Activated CD8-positive, alpha-beta memory T cell treated with anti-CD3 and anti-CD28 coated beads, Interleukin-2, amount 50 U/mL, for 1 hour (primary cell): Measurements from ENCODE around the gene SLC35A5.

ENCODE experiments used
- DNase-seq: peaks from one replicate; pipeline ENCODE4 v3.0.0-alpha.2; 2020; ENCODE audit errors: extremely low read depth

SLC35A5 gene

DNA sequence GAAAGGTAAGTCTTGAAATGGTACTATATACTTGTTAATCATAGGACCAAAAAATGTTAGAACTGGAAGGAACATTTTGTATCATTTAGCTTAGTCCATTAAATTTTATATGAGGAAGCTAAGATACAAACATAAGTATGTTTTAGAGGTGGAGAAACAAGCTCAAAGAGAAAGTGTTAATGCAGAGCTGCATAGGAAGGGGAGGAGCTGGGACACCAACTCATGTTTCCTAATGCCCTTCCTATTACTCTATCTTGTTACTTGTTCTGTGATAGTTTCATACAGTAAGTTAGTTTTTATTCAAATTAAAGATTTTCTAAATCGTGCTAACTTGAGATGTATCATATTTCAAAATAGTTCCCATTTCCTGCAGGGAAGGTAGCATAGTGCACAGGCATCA lies 7.4 kb downstream of the SLC35A5 start:
- DNase-seq, result no peak

DNA sequence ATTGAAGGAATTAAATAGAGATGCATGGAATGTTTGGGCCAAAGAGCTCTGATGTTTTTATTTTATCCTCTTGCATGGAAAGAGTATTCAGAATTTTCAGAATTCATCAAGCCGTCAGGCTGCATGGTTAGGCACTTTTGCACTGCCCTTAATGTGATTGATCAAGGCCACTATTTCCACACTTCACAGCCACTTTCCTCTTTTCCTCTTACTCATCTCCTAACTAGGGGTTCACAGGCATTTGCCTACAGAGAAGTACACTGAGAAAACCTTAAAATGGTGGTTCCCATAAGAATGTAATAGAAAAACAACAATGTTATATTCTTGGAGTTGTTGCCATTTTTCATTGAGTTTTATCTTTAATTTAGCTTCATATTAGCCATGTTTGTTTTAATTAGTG lies 10.9 kb downstream of the SLC35A5 start:
- DNase-seq, result no peak

DNA sequence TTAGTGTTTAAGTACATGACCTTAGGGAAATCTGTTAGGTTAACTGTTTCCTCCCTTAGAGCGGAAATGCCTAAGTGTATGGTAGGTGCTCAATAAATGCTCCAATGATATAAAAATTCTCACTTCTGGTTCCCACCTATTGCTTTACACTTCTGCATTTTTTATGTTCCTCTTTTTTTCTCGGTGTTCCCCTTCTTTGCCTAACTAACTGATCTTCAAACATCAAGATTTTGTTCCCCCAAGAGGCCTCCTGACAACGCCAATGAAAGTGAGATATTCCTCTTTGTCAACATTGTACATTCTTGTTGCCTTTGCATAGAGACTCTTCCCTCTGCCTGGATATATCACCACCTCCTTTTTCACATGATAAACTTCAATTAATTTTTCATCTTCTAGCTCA lies 17.4 kb downstream of the SLC35A5 start:
- no peak for DNase-seq

DNA sequence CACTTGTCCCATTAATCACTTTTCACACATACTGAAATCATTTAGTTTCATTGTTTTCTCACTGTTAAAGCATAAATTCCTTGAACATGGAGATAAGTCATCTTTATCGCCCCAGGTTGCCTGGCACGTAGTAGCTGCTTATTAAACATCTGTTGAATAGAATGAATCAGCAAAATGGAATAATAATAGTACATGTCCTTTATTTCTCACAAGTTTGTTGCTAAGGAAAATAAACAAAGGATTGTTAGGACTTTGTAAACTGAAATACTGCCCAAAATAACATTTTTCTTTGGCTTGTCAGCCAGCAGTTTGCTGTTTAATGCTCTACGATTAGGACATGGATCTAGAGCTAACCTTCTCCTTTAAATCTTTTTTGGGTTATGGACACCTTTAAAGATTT lies 17.9 kb downstream of the SLC35A5 start:
- DNase-seq, result no peak

DNA sequence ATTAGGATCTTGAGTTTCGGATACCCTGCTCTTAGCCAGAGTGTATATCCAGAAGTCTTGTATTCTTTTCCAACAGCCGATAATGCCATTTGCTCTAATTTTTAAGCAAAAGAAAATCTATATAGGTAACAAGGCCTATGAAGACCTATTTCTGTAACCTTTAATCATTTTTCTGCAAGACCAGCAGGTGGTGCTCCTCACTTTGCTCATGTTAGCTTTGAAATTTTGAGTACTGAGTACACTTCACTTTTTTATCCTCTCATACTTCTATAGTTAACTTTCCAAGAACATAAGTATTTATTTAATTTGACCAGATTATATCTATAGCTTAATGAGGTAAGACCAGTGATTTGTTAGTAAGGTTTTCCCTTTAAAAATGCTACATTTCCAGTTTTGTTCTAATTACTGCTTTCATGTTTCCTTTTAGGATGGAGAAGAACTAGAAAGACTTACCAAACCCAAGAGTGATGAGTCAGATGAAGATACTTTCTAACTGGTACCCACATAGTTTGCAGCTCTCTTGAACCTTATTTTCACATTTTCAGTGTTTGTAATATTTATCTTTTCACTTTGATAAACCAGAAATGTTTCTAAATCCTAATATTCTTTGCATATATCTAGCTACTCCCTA lies 20.5 kb downstream of the SLC35A5 start:
- DNase-seq, result no peak

DNA sequence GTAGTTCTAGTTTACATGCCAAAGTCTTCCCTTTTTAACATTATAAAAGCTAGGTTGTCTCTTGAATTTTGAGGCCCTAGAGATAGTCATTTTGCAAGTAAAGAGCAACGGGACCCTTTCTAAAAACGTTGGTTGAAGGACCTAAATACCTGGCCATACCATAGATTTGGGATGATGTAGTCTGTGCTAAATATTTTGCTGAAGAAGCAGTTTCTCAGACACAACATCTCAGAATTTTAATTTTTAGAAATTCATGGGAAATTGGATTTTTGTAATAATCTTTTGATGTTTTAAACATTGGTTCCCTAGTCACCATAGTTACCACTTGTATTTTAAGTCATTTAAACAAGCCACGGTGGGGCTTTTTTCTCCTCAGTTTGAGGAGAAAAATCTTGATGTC lies 21.3 kb downstream of the SLC35A5 start:
- no peak for DNase-seq

DNA sequence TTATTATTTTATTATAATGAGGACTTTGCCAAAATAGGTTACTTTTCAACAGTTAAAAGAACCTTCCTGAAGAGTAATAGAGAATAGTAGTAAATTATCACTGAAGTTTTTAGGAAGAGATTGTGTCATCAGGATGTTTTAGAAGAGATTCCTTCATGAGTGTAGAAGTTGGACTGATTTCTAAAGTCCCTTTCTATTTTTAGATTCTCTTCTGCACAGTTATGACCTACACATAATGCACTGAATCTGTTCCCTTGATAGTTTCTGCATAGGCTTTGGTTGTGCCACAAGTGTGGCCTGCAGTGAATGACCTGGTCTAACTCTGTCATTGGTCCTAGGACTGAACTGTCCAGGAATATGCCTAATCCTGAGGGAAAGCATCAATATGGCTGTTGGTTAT lies 23.9 kb downstream of the SLC35A5 start:
- no peak for DNase-seq

DNA sequence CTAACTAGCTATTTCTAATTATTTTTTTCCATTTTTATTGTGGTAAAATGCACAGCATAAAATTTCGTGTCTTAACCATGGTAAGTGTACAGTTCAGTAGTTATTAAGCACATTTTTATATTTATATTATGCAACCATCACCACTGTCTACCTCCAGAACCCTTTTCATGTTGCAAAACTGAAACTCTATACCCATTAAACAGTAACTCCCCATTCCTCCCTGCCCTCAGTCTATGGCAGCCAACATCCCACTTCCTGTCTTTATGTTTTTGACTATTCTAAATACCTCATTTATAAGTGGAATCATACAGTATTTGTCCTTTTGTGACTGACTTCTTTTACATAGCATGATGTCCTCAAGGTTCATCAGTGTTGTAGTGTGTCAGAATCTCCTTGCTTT lies 25.5 kb downstream of the SLC35A5 start:
- no peak for DNase-seq

DNA sequence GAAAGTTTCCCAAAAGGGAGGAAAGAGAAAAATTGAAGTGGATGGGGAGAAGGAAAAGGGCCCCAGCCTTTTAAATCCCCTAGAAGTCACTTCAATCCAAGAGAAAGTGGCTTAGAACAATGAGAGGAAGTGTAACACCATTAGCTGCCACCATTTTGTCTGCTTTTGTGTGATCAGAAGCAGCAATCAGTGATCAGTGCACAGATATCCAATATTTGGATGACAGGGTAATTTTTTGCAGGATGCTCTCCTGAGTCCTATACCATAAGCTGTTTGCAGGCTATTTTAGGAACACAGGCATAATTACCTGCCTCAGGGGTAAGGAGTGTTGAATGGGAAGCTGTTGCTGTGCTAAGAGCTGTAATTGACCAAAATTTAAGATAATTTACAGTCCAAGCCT lies 31.4 kb downstream of the SLC35A5 start:
- no peak for DNase-seq

DNA sequence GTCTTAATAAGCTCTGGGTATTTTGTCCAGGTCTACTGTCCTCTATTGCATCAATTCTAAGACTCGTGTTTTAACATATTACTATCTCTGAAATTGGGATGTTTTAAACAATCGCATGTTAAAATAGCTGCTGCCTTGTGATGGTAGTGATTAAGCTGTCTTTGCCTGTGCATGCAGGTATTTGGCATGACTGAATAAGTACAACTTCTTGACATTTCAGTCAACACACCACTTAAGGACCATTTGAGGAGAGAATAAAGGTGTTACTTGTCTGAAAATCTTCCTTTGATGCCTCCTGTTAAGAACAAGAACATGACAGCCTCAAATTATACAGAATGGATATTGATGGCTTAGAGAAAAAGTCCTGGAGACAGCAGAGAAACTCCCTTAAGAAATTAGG lies 33.0 kb downstream of the SLC35A5 start:
- no peak for DNase-seq

DNA sequence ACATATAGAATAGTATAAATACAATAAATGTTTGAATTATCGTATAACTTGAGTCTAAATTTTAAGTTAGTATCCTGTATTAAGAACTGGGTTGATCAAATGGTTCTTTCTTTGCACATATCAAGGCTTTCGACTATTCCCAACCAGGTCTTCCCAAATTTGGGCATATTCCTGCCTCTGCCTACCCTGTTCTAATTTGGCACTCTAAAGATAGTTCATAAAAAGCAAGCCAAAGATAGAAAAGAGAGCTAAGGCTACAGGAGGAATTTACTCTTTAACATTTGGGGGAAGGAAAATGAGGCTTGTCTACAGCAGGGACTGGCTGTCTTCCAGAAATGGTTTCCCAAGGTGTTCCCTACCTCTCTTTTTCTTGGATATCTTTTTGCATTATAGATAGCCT lies 36.1 kb downstream of the SLC35A5 start:
- no peak for DNase-seq

DNA sequence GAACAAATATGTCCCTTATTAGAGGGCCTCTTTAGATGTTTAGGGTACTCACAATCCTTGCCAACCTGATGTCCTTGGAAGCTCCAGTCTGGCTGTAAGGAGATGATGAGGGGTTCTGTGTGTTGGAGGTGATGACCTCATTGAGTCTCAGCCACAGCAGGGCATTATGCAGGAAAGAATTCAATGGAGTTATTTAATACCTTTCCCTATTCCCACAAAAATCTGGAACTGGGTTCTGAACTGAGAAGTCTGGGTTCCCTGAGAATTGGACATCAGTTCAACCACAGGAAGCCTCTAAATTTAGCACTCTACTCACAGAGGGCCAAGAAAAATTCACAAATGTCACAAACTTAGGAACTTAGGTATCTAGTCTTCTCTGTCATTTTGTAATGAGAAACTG lies 36.9 kb downstream of the SLC35A5 start:
- no peak for DNase-seq

DNA sequence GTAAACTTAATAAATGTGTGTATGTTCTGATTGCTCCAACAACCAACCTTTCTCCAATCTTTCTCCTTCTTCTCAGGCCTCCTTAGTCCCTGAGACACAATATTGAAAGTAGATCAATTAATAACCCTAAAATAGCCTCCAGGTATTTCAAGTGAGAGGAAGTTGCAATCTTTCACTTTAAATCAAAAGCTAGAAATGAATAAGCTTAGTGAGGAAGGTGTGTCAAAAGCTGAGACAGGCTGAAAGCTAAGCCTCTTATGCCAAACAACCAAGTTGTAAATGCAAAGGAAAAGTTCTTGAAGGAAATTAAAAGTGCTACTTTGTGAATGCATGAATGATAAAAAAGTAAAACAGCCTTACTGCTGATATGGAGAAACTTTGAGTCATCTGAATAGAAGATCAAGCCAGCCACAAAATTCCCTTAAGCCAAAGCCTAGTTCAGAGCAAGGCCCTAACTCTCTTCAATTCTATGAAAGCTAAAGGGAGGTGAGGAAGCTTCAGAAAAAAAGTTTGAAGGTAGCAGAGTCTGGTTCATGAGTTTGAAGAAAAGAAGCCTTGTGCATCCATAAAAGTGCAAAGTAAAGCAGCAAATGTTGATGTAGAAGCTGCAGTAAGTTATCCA lies 40.5 kb downstream of the SLC35A5 start:
- no peak for DNase-seq

DNA sequence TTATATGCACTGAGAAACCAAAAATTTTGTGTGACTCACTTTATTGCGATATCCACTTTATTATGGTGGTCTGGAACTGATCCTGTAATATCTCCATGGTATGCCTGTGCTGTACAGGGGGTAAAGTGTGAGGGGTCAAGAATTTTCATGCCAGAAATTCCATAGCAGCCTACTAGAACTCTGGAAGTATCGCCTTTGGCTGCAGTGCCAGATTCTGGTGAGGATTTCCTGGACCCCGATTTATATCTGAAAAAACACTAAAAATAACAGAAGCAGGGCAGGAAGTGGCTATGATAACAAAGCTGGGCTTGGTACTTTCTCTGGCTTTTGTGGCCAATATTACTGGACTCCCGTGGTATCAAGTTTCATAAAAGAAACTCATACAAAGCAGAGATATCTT lies 42.7 kb downstream of the SLC35A5 start:
- no peak for DNase-seq

DNA sequence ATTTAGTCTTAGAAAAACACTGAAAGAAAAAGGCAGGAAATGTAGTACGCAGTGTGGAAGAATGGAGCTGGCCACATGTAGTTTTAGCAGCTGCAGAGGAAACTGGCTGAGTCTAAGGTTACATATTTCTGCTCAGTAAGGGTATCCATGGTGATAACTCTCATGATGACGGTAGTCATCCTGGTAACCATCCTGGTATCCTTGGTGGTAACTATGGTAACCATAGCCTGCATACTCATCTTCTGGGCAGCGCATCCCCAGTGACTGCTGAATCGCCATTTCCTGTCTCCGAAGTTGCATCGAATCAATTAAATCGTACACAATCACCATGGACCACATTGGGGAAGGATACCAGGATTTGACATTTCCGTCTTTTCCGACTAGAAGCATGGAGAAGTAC lies 43.4 kb downstream of the SLC35A5 start:
- no peak for DNase-seq

DNA sequence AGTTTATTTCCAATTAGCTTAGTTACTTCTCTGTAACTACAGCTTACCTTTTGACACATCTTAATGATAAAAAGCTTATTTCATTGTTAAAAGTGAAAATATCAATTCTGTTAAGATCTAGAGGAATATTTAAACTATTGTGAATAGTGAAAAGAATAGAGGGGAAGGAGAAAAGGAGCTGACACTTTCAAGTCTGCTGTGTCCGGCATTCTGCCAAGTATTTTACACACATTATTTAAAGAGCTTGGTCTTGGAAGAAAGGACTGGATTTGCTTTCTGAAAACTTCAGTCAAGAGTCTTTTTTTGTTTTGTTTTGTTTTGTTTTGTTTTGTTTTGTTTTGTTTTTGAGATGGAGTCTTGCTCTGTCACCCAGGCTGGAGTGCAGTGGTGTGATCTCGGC lies 44.3 kb downstream of the SLC35A5 start:
- no peak for DNase-seq

DNA sequence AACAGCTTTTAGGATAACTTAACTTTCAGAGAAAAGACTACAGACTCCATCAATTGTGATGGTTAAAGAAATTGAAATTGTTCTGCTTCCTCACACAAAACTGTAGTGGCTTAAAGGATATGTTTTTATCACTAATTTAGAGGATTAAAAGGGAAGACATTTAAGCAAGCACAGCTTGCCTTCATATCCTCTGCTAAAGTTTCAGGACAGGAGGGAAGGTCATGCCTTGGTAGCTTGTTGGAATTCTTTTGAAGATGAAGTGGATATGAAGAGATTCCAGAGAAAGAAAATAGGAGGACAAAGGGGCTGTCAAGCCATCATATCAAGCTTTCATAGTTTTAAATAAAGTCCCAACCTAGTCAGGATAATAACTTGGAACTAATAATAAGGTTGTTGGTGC lies 46.0 kb downstream of the SLC35A5 start:
- no peak for DNase-seq

DNA sequence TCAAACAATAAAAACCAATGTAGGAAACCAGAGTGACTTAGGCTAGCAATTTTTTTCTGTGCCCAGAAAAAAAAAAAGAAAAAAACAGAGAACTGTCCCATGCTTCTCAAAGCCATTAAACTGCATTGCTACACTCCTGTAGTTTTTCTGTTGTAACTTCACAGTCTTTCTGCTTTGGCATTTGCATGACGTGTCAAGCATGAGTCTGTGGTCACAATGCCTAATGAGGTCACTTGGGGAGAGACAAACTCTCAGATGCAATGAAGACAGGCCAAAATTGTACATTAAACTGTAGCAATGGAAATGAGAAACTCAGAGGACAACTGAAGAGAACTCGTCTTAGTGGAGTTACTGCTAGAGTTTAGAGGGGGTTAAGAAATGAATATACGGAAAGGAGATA lies 48.3 kb downstream of the SLC35A5 start:
- DNase-seq, result no peak

DNA sequence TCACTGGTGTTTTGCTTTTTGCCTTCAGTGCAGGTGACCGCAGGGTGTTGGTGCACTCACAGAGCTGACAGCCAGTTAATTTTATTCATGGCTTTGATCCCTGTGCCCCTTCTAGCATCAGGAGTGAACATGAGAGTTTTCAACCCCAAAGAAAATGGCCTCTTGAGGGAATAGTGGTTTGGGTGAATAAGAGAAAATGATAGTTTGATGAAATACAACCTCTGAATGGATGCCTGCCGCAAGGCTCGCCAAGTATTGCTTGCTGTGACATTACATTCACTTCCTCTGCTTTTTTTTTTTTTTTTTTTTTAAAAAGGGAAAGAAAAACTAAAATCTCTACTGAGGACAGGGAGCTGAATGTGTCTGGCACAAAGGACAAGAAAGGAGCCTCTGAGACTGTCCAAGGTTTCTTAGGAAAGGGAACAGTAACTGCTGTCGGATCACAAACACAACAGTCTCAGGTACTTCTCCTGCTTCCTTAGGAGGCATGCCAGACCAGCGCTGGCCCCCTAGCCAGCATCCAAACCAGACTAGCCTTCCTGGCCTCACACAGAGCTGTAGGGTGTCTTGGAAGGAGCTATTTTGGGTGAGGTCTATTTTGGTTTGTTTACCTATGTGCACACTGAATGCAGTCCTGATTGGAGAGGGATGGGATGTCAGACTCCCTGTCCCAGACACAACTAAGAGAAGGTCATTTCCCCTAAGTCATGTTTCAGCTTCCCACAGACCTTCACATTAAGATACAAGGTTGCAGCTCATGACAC lies 50.1 kb downstream of the SLC35A5 start:
- no peak for DNase-seq

DNA sequence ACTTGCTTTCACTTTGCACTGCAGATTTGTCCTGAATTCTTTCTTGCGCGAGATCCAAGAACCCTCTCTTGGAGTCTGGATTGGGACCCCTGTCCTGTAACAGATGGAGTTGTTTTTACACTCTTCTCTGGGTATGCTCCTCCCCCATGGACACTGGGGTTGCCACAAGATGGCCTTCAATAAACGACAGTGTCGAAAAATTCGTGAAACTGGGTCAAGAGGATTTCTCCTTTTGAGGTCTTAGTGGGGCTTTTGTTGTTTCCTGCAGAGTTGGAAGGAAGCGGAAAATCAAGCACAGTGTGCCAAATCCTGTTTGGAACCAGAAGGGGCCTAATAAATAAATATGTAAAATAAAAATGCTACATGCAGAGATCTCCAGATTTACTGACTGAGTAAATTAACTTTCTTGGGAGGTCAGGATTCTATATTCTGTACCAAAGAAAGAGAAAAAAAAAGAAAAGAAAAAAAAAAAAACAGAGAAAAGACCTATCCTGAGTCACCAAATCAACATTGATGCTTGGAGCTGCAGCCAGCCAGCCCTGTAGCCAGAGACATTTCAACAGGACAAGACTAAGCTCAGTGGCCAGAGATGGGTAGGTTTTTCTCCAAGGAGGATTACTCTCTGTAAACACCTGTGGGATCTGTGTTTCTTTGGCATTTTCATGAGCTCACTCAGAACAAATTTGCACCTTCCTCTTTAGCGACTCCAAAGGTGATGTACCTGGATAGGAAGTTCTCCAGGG lies 54.3 kb downstream of the SLC35A5 start:
- DNase-seq, result no peak

DNA sequence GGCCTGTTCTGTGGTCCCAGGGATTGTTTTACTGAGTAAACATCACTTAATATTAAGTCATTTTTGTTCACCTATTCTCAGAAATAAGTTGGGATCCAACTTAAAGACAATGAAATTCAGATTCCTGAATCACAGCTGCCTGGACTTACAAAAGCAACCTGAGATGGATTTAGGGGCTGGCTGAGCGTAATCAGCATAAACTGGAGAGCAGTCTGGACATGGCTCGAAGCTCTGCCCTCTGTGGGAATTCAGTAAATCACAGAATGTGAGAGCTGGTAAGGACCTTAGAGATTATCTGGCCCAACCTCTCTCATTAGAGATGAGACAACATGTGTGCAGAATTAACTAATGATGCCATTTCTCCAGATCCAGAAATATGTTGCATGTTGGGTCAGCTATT lies 55.4 kb downstream of the SLC35A5 start:
- DNase-seq, result no peak

DNA sequence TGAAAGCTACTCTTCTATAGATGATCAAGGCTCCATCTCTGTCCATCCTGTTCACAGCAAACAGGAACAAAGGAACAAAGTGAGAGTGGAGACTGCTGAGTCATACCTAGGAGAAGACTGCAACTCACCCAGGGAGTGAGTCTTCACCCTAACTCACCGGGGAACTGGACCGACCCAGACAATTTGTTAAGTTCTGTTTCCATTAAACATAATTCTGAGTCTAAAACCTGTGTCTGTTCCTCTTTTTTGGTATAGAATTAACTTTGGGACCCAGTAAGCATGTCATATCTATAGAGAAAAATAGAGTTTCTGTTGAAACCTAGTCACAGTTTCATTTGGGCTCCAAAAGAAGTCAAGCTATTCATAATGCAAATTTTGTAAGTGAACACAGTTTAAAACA lies 57.5 kb downstream of the SLC35A5 start:
- no peak for DNase-seq

DNA sequence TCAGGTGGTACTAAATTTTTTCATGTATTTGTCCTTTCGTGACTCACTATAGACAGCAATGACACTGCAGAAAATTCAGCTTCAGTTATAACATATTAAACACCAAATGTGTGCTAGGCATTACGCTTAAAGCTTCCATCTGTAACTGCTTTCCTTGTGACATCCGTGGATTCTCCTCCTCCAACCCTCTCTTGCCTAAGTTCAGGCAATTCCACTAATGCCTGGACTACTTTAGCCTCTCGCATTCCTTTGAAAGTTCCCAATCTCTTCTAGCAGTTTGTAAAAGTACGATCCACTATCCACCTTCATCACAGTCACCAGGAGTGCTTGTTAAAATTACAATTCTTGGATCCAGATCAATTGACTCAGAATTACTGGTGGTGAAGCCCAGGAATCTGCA lies 61.4 kb downstream of the SLC35A5 start:
- DNase-seq, result no peak
